ENCODE data around the gene DUSP9.

DNA sequence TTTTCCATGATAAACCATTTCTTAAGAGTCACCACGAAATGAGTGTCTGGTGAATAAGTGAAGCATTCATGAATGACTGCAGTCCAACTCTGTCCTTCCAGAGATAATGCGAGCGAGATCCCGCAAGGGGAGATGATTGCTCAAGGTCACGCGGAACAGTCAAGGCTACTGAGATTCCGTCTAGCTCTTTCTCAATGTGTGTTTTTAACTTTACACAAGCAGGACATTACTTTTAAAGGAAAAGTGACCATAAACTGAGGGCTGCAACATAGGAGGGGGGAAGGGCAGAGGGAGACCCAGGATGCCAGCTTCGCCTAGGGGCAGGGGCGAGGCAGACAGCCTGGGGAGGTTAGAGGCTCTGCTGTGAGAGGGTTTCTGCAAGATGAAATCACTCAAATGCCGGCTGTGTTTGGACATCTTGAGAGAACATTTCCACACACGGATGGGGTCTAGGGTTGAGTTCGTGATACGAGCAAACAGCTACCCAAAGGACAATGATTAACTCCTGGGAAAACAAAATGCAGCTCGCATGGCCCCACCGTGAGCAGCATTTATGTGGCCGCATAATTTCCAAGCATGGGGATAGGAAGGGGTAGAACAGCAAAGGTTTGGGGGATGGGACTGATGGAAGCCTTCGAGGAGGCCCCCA, 24.2 kb upstream of the DUSP9 start:
- TF ChIP-seq EZH2 (IDR thresholded peaks at IDR 0.05; ENCODE audit: borderline replicate concordance, insufficient read depth, low read length, poor library complexity, severe bottlenecking): no peak
- TF ChIP-seq RAD21 (conservative IDR thresholded peaks at IDR 0.05): no peak
- TF ChIP-seq, protein P1, sequence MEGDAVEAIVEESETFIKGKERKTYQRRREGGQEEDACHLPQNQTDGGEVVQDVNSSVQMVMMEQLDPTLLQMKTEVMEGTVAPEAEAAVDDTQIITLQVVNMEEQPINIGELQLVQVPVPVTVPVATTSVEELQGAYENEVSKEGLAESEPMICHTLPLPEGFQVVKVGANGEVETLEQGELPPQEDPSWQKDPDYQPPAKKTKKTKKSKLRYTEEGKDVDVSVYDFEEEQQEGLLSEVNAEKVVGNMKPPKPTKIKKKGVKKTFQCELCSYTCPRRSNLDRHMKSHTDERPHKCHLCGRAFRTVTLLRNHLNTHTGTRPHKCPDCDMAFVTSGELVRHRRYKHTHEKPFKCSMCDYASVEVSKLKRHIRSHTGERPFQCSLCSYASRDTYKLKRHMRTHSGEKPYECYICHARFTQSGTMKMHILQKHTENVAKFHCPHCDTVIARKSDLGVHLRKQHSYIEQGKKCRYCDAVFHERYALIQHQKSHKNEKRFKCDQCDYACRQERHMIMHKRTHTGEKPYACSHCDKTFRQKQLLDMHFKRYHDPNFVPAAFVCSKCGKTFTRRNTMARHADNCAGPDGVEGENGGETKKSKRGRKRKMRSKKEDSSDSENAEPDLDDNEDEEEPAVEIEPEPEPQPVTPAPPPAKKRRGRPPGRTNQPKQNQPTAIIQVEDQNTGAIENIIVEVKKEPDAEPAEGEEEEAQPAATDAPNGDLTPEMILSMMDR (IDR thresholded peaks at IDR 0.05; ENCODE audit: poor library complexity, severe bottlenecking): no peak
- TF ChIP-seq, protein P2, sequence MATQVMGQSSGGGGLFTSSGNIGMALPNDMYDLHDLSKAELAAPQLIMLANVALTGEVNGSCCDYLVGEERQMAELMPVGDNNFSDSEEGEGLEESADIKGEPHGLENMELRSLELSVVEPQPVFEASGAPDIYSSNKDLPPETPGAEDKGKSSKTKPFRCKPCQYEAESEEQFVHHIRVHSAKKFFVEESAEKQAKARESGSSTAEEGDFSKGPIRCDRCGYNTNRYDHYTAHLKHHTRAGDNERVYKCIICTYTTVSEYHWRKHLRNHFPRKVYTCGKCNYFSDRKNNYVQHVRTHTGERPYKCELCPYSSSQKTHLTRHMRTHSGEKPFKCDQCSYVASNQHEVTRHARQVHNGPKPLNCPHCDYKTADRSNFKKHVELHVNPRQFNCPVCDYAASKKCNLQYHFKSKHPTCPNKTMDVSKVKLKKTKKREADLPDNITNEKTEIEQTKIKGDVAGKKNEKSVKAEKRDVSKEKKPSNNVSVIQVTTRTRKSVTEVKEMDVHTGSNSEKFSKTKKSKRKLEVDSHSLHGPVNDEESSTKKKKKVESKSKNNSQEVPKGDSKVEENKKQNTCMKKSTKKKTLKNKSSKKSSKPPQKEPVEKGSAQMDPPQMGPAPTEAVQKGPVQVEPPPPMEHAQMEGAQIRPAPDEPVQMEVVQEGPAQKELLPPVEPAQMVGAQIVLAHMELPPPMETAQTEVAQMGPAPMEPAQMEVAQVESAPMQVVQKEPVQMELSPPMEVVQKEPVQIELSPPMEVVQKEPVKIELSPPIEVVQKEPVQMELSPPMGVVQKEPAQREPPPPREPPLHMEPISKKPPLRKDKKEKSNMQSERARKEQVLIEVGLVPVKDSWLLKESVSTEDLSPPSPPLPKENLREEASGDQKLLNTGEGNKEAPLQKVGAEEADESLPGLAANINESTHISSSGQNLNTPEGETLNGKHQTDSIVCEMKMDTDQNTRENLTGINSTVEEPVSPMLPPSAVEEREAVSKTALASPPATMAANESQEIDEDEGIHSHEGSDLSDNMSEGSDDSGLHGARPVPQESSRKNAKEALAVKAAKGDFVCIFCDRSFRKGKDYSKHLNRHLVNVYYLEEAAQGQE (IDR thresholded peaks at IDR 0.05; ENCODE audit: borderline replicate concordance): no peak
- no peak for TF ChIP-seq TAF1 (IDR thresholded peaks at IDR 0.05; ENCODE audit: low read depth)
- no peak for TF ChIP-seq POLR2AphosphoS5 (IDR thresholded peaks at IDR 0.05)

All from neural cell (in vitro differentiated cells).